OCI-LY1 (cell line): ENCODE results near the gene CDKAL1.

Experiments
- CTCF ChIP-seq: fragments of 200-600 bp; sonication (generic), shearing (Covaris generic); IDR thresholded peaks from 2 replicates; pipeline ENCODE4 v1.5.1; 2017; ENCODE audit warnings: mild to moderate bottlenecking, antibody characterized with exemption, low read length, moderate library complexity, mixed read lengths
- EZH2 ChIP-seq: fragments of 200-600 bp; sonication (generic), shearing (Covaris generic); IDR thresholded peaks from 2 replicates; pipeline ENCODE4 v1.8.0; 2017; ENCODE audit warnings: borderline replicate concordance, mixed run types, mild to moderate bottlenecking, antibody characterized with exemption, low read length, moderate library complexity, mixed read lengths

- TF ChIP-seq CTCF (no peak), EZH2 (no peak)
Measured at GRCh38 chr6:21176197-21176596, 641.9 kb downstream of the CDKAL1 start.
